ENCODE measurements around the gene CDC42BPA. TPM values are rescaled to one million over a fixed set of nuclear protein-coding genes. Genes with fewer than 3 reads are reported as not detected.
A peak's percentile ranks its signal among the peaks of the same experiment; 100 is the strongest.

The CDC42BPA gene
- total and polyA plus RNA-seq, 3 experiments from 2014 or later, result 0.42 to 0.72 (median 0.44) TPM

- DNase-seq, result no peak
- Histone ChIP-seq H3K4me1 (ENCODE audit: insufficient read depth, low read length) (no peaks in the 10 kb centered on the region), H3K27ac (ENCODE audit: low read depth, low read length) (no peak overlapping the region), H3K36me3 (ENCODE audit: insufficient read depth, low read length) (no peaks in the 10 kb centered on the region), H3K4me3 (ENCODE audit: low read length) (no peak overlapping the region), H3K9me3 (ENCODE audit: low read length) (no peaks in the 10 kb centered on the region), H3K27me3 (ENCODE audit: insufficient read depth, low read length, poor library complexity, severe bottlenecking) (peaks cover 4% of the 10 kb centered on the region)
- H3K9me3 Mint-ChIP-seq, result no peaks in the 10 kb centered on the region
- H3K36me3 Mint-ChIP-seq, result no peaks in the 10 kb centered on the region
- H3K4me1 Mint-ChIP-seq, result no peaks in the 10 kb centered on the region
- peaks cover 9 to 18% of the 10 kb centered on the region in 2 donors for H3K27me3 Mint-ChIP-seq
- POLR2A ChIA-PET, result no interaction called here
- CTCF ChIA-PET, result no interaction called here
- H3K4me3 Mint-ChIP-seq, result no peak overlapping the region
- H3K27ac Mint-ChIP-seq, result no peak overlapping the region
These were observed 90.5 kb downstream of the CDC42BPA start for GRCh38 chr1:227227761-227228160.

- Histone ChIP-seq H3K4me1 (ENCODE audit: insufficient read depth, low read length) (no peaks in the 10 kb centered on the region), H3K9me3 (ENCODE audit: low read length) (no peaks in the 10 kb centered on the region), H3K27me3 (ENCODE audit: insufficient read depth, low read length, poor library complexity, severe bottlenecking) (peaks cover 4% of the 10 kb centered on the region), H3K4me3 (ENCODE audit: low read length) (no peak overlapping the region), H3K27ac (ENCODE audit: low read depth, low read length) (no peak overlapping the region), H3K36me3 (ENCODE audit: insufficient read depth, low read length) (no peaks in the 10 kb centered on the region)
- ChIA-PET POLR2A (no interaction called here), CTCF (no interaction called here)
- H3K4me1 Mint-ChIP-seq, result no peaks in the 10 kb centered on the region
- H3K27me3 Mint-ChIP-seq, result peaks cover 12 to 26% of the 10 kb centered on the region in 2 donors
- no peak overlapping the region for H3K27ac Mint-ChIP-seq
- no peaks in the 10 kb centered on the region for H3K36me3 Mint-ChIP-seq
- no peak overlapping the region for H3K4me3 Mint-ChIP-seq
- no peak for DNase-seq
- no peaks in the 10 kb centered on the region for H3K9me3 Mint-ChIP-seq
These were observed 92.5 kb downstream of the CDC42BPA start for GRCh38 chr1:227225715-227226346.

- ChIA-PET CTCF (no interaction called here), POLR2A (no interaction called here)
- no peak overlapping the region for H3K4me3 ChIP-seq (ENCODE audit: low read length)
- Mint-ChIP-seq H3K9me3 (no peaks in the 10 kb centered on the region), H3K4me1 (no peaks in the 10 kb centered on the region), H3K4me3 (no peak overlapping the region), H3K27ac (no peak overlapping the region), H3K36me3 (no peaks in the 10 kb centered on the region), H3K27me3 (peaks cover 12 to 32% of the 10 kb centered on the region in 2 donors)
- H3K9me3 ChIP-seq (ENCODE audit: low read length), result no peaks in the 10 kb centered on the region
- H3K27ac ChIP-seq (ENCODE audit: low read depth, low read length), result peak overlapping the region; percentile 54
- no peaks in the 10 kb centered on the region for H3K4me1 ChIP-seq (ENCODE audit: insufficient read depth, low read length)
- no peak for DNase-seq
- H3K27me3 ChIP-seq (ENCODE audit: insufficient read depth, low read length, poor library complexity, severe bottlenecking), result peaks cover 4% of the 10 kb centered on the region
- H3K36me3 ChIP-seq (ENCODE audit: insufficient read depth, low read length), result no peaks in the 10 kb centered on the region
These were observed 95.0 kb downstream of the CDC42BPA start for GRCh38 chr1:227223171-227223806.

DNA sequence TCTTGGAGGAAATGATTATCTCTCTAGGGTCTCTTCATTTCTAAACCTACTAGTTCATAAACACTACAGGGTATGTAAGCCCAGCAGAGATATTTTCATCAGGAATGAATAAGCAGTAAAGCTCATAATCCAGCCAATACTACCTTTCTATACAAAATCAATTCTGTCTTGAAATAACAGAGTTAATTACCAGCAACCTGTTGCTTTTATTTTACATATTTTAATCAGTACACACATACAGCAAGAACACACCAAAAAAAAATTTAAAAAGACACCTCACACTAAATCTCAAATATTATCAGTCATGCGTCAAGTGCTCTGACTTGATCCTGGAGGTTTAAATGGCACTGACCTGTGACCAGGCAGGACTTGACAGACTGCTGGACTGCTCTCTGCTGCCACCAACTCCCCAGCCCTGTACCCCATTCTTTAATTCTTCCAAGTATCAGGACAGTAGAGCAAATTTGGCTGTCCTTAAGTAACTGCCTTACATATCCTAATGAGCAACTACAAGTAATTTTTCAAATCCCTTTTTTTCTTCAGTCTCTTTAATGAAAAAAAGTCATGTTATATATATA lies 98.5 kb downstream of the CDC42BPA start:
- CTCF ChIA-PET, result no interaction called here
- Mint-ChIP-seq H3K9me3 (no peaks in the 10 kb centered on the region), H3K27me3 (peaks cover 17 to 36% of the 10 kb centered on the region in 2 donors), H3K27ac (no peak overlapping the region), H3K4me1 (no peaks in the 10 kb centered on the region), H3K4me3 (no peak overlapping the region), H3K36me3 (no peaks in the 10 kb centered on the region)
- no peak for DNase-seq
- H3K9me3 ChIP-seq (ENCODE audit: low read length), result no peaks in the 10 kb centered on the region
- no peaks in the 10 kb centered on the region for H3K4me1 ChIP-seq (ENCODE audit: insufficient read depth, low read length)
- no peaks in the 10 kb centered on the region for H3K36me3 ChIP-seq (ENCODE audit: insufficient read depth, low read length)
- no peak overlapping the region for H3K4me3 ChIP-seq (ENCODE audit: low read length)
- H3K27ac ChIP-seq (ENCODE audit: low read depth, low read length), result no peak overlapping the region
- H3K27me3 ChIP-seq (ENCODE audit: insufficient read depth, low read length, poor library complexity, severe bottlenecking), result peaks cover 4% of the 10 kb centered on the region
- POLR2A ChIA-PET, result no interaction called here

DNA sequence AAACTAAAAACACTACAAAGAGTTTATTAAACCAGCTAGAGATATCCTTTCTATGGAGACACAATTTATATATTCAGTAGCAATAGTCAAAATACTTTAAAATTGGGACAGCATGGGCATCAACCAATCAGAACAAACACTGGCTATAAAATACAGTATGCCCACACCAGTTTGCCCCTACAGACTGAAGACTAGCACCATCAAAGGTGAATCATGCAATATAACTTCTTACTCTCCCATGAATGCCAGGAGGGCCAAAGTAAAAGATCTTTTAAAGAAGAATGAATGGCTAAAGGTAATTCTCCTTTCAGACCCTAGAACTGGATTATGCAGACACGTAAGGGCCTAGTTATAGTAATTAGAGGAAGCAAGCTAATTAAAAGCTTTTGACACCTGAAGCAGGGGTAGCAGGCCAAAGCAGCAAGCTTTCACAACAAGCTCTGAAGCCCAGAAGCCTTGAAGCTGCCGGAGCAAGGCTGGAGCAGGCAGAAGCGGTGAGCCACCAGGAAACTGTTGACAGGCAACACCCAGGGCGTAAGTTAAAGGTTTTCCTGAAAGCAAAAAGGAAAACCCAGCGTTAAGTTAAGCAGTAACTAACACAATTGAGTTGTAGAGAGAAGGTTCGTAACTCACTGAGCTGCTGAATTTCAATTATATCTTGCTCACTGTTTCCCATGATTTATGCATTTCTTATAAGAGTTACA lies 99.3 kb downstream of the CDC42BPA start:
- H3K27me3 ChIP-seq (ENCODE audit: insufficient read depth, low read length, poor library complexity, severe bottlenecking), result peaks cover 4% of the 10 kb centered on the region
- no peaks in the 10 kb centered on the region for H3K9me3 Mint-ChIP-seq
- no peak overlapping the region for H3K4me3 Mint-ChIP-seq
- H3K36me3 Mint-ChIP-seq, result no peaks in the 10 kb centered on the region
- H3K9me3 ChIP-seq (ENCODE audit: low read length), result no peaks in the 10 kb centered on the region
- no peaks in the 10 kb centered on the region for H3K4me1 ChIP-seq (ENCODE audit: insufficient read depth, low read length)
- H3K4me1 Mint-ChIP-seq, result no peaks in the 10 kb centered on the region
- no peak for DNase-seq
- no peak overlapping the region for H3K4me3 ChIP-seq (ENCODE audit: low read length)
- H3K36me3 ChIP-seq (ENCODE audit: insufficient read depth, low read length), result no peaks in the 10 kb centered on the region
- H3K27me3 Mint-ChIP-seq, result peaks cover 19 to 43% of the 10 kb centered on the region in 2 donors
- POLR2A ChIA-PET, result no interaction called here
- H3K27ac Mint-ChIP-seq, result no peak overlapping the region
- no peak overlapping the region for H3K27ac ChIP-seq (ENCODE audit: low read depth, low read length)
- CTCF ChIA-PET, result no interaction called here

DNA sequence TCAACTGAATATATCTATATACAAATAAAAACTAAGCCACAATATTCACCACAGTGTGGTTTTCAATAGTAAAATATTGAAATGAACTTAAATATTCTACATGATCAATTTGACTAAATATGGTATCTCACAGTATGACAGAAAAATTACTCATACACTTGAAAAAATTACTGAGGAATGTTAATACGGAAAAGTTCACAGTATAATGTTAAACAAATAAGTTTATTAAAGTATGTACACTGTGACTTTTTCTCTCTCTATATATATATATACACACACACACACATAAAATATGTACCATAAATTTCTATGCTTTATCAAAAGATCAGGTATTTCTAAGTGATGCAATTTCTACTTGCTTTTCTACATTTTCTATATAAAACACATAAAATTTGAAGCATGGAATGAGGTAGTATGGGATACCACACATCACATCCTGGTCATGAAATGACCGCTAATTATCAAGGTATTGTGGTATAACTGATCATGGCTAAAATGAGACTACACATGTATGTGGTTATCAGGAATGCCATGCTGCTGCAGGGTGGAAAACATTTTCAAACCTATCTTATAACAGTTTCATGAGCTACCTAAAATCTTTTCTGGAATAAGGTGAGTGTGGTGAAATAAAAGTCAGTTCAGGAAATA lies 102.3 kb downstream of the CDC42BPA start:
- Mint-ChIP-seq H3K4me1 (no peaks in the 10 kb centered on the region), H3K4me3 (no peak overlapping the region), H3K27me3 (peaks cover 12 to 42% of the 10 kb centered on the region in 2 donors), H3K36me3 (no peaks in the 10 kb centered on the region), H3K27ac (no peak overlapping the region), H3K9me3 (peaks cover 0 to 1% (median 0%) of the 10 kb centered on the region in 5 donors)
- no peak overlapping the region for H3K27ac ChIP-seq (ENCODE audit: low read depth, low read length)
- POLR2A ChIA-PET, result no interaction called here
- H3K27me3 ChIP-seq (ENCODE audit: insufficient read depth, low read length, poor library complexity, severe bottlenecking), result no peaks in the 10 kb centered on the region
- H3K36me3 ChIP-seq (ENCODE audit: insufficient read depth, low read length), result no peaks in the 10 kb centered on the region
- DNase-seq, result no peak
- no peaks in the 10 kb centered on the region for H3K9me3 ChIP-seq (ENCODE audit: low read length)
- H3K4me1 ChIP-seq (ENCODE audit: insufficient read depth, low read length), result no peaks in the 10 kb centered on the region
- CTCF ChIA-PET, result no interaction called here
- H3K4me3 ChIP-seq (ENCODE audit: low read length), result no peak overlapping the region

GRCh38 chr1:227214207-227214606 lies 104.1 kb downstream of the CDC42BPA start:
- Histone ChIP-seq H3K27me3 (ENCODE audit: insufficient read depth, low read length, poor library complexity, severe bottlenecking) (no peaks in the 10 kb centered on the region), H3K36me3 (ENCODE audit: insufficient read depth, low read length) (no peaks in the 10 kb centered on the region), H3K9me3 (ENCODE audit: low read length) (no peaks in the 10 kb centered on the region), H3K4me3 (ENCODE audit: low read length) (no peak overlapping the region), H3K4me1 (ENCODE audit: insufficient read depth, low read length) (no peaks in the 10 kb centered on the region), H3K27ac (ENCODE audit: low read depth, low read length) (no peak overlapping the region)
- H3K4me3 Mint-ChIP-seq, result no peak overlapping the region
- H3K36me3 Mint-ChIP-seq, result no peaks in the 10 kb centered on the region
- peaks cover 12 to 42% of the 10 kb centered on the region in 2 donors for H3K27me3 Mint-ChIP-seq
- ChIA-PET POLR2A (no interaction called here), CTCF (no interaction called here)
- no peak for DNase-seq
- peaks cover 0 to 1% (median 0%) of the 10 kb centered on the region in 5 donors for H3K9me3 Mint-ChIP-seq
- H3K4me1 Mint-ChIP-seq, result no peaks in the 10 kb centered on the region
- no peak overlapping the region for H3K27ac Mint-ChIP-seq

DNA sequence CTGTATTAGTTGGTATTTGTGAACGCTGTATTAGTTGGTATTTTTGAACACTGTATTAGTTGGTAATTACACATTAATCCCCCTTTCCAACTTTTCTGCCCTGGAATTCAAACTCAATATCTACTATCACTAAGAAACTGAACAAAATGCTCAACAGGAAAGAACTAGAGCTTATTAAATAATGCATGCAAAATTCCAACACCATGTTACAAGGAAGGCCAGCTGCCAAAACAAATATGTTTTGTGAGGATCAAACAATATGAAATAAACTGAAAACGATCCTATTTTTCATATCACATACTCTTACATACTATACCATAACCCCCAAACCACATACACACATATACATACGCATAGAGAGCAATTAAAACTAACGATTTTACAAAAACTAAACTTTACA lies 104.9 kb downstream of the CDC42BPA start:
- ChIA-PET POLR2A (no interaction called here), CTCF (no interaction called here)
- H3K27ac Mint-ChIP-seq, result no peak overlapping the region
- Histone ChIP-seq H3K27ac (ENCODE audit: low read depth, low read length) (no peak overlapping the region), H3K4me1 (ENCODE audit: insufficient read depth, low read length) (no peaks in the 10 kb centered on the region), H3K36me3 (ENCODE audit: insufficient read depth, low read length) (no peaks in the 10 kb centered on the region), H3K4me3 (ENCODE audit: low read length) (no peak overlapping the region), H3K9me3 (ENCODE audit: low read length) (no peaks in the 10 kb centered on the region), H3K27me3 (ENCODE audit: insufficient read depth, low read length, poor library complexity, severe bottlenecking) (no peaks in the 10 kb centered on the region)
- no peaks in the 10 kb centered on the region for H3K36me3 Mint-ChIP-seq
- H3K4me1 Mint-ChIP-seq, result no peaks in the 10 kb centered on the region
- H3K27me3 Mint-ChIP-seq, result peaks cover 12 to 42% of the 10 kb centered on the region in 2 donors
- no peak overlapping the region for H3K4me3 Mint-ChIP-seq
- peaks cover 0 to 3% (median 0%) of the 10 kb centered on the region in 5 donors for H3K9me3 Mint-ChIP-seq
- no peak for DNase-seq
